AG09319 (cell line): ENCODE data around the gene BCAS1.

Experiments used
- DNase-seq: peaks from one replicate; pipeline ENCODE4 v3.0.0-alpha.2; 2010; ENCODE audit warnings: low read depth; ENCODE audit errors: extremely low read depth
- CTCF ChIP-seq: IDR thresholded peaks from 2 replicates; pipeline ENCODE4 v1.5.1; 2011; ENCODE audit warnings: low read depth, mild to moderate bottlenecking, inconsistent platforms, low read length, moderate library complexity

The BCAS1 gene

GRCh38 chr20:53931597-53931996 lies 138.8 kb downstream of the BCAS1 start:
- TF ChIP-seq CTCF, result no peak
- no peak for DNase-seq

DNA sequence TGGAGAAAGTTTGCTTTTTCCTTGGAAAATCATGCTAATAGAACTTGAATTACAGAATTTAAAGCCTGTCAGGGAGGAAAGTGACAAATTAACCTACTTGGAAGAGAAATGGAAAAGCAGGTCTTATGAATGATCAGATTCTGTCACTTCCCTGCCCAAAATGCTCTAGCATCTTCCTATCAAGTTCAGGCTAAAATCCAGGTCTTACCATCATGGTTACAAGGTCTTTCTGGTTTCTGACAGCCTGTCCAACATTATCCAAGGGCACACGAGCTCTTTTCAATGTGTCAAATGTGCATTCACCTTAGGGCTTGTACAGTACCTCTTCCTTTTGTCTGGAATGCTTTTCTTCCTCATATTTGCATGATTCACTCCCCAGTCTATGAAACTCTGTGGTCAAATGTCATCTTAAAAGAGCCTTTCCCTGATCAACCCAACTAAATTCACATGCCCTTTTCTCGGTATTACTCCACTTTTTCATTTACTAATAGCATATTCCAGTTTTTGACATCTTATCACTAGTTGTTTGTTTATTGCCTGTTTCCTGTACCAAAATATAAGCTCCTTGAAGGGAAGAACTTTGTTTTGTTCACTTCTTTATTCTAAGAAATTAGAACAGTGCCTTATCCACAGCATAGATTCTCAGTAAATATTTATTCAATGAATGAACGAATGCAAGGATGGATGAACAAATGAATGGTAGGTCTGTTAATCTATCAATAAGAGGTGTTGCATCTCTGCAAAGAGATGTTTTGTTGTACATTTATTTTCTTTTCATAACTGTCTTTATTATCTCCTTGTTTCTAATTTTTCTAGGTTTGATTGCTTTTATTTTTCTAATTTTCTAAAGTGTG lies 139.5 kb downstream of the BCAS1 start:
- no peak for DNase-seq
- TF ChIP-seq CTCF, result no peak

GRCh38 chr20:53929974-53930650 lies 140.3 kb downstream of the BCAS1 start:
- TF ChIP-seq CTCF, result no peak
- DNase-seq, result no peak

- DNase-seq, result no peak
- TF ChIP-seq CTCF, result no peak
These were observed 141.0 kb downstream of the BCAS1 start for GRCh38 chr20:53929399-53929798.

DNA sequence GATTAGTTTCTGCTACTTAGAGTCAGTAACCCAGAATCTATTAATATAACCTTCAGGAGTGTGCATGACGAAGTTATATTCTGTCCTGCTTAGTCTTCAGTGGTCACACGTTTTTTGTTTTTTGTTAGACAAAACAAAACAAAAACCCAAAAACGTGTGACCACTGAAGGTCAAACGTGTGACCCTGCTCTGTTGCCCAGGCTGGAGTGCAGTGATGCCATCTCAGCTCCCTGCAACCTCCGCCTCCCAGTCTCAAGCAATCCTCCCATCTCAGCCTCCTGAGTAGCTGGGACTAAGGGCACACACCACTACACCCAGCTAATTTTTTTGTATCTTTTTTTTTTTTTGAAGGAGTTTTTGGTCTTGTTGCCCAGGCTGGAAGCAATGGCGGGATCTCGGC lies 142.4 kb downstream of the BCAS1 start:
- TF ChIP-seq CTCF, result no peak
- no peak for DNase-seq

- DNase-seq, result peak; percentile 58
- no peak for TF ChIP-seq CTCF
These were observed 143.9 kb downstream of the BCAS1 start for GRCh38 chr20:53926428-53927028.
